Mesothelial cell of epicardium (in vitro differentiated cells): ENCODE results near the gene TIMM10. TPM values are rescaled to one million over a fixed set of nuclear protein-coding genes. Genes with fewer than 3 reads are reported as not detected.

Source experiments
- DNase-seq, 2 experiments: peaks; one replicate each; pipeline ENCODE4 v3.0.0; 2021; ENCODE audit warnings: low spot score in 2 of 2; ENCODE audit not compliant: unreplicated experiment in 2 of 2
- H3K27ac Mint-ChIP-seq: 2 replicates; pipeline ENCODE4 v1.8.0; 2021; ENCODE audit warnings: mixed read lengths
- H3K27me3 Mint-ChIP-seq: 2 replicates; pipeline ENCODE4 v1.8.0; 2021; ENCODE audit warnings: low read depth, mixed read lengths
- H3K36me3 Mint-ChIP-seq: 2 replicates; pipeline ENCODE4 v1.8.0; 2021; ENCODE audit warnings: mixed read lengths
- H3K4me1 Mint-ChIP-seq: 2 replicates; pipeline ENCODE4 v1.8.0; 2021; ENCODE audit warnings: mixed read lengths
- H3K4me3 Mint-ChIP-seq: 2 replicates; pipeline ENCODE4 v1.8.0; 2021; ENCODE audit warnings: mild to moderate bottlenecking, moderate library complexity, mixed read lengths
- H3K9me3 Mint-ChIP-seq: 2 replicates; pipeline ENCODE4 v1.8.0; 2021; ENCODE audit warnings: mixed read lengths
- total RNA-seq: library from RNA; stranded (reverse); gene quantifications from 3 replicates; pipeline ENCODE4 v1.2.1, GENCODE V29; 2021
- TF ChIP-seq, protein P1 (sequence below): fragments of 200-600 bp; sonication (generic); IDR thresholded peaks from one replicate; pipeline ENCODE4 v1.5.0; 2021; ENCODE audit warnings: antibody characterized with exemption; ENCODE audit not compliant: unreplicated experiment

Gene TIMM10
- total RNA-seq, 1 donor from 2014 or later, result 44.0 TPM

DNA sequence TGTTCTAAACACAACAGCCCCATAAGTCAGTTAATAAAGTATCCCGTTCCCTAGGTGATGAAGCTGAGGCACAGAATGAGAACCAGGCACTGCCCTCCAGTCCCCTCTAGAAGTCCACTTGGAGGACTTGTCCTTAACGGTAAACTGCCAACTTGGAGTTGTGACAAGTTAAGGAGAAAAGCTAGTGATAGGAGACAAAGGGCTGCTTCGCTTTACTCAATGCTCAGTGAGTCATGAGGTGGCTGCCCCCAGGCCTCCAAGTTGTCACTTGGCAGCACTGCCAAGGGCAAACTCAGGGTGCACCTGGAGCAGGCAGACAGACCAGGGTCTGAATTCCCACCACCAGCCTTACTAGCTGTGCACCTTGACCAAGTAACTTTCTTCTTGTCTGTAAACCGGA lies 28.6 kb downstream of the TIMM10 start:
- Mint-ChIP-seq H3K27ac (no peak overlapping the region), H3K9me3 (no peaks in the 10 kb centered on the region), H3K4me1 (peaks cover 12% of the 10 kb centered on the region), H3K36me3 (no peaks in the 10 kb centered on the region), H3K27me3 (no peaks in the 10 kb centered on the region), H3K4me3 (no peak overlapping the region)
- TF ChIP-seq, protein P1, sequence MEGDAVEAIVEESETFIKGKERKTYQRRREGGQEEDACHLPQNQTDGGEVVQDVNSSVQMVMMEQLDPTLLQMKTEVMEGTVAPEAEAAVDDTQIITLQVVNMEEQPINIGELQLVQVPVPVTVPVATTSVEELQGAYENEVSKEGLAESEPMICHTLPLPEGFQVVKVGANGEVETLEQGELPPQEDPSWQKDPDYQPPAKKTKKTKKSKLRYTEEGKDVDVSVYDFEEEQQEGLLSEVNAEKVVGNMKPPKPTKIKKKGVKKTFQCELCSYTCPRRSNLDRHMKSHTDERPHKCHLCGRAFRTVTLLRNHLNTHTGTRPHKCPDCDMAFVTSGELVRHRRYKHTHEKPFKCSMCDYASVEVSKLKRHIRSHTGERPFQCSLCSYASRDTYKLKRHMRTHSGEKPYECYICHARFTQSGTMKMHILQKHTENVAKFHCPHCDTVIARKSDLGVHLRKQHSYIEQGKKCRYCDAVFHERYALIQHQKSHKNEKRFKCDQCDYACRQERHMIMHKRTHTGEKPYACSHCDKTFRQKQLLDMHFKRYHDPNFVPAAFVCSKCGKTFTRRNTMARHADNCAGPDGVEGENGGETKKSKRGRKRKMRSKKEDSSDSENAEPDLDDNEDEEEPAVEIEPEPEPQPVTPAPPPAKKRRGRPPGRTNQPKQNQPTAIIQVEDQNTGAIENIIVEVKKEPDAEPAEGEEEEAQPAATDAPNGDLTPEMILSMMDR, result no peak
- DNase-seq, result no peak

DNA sequence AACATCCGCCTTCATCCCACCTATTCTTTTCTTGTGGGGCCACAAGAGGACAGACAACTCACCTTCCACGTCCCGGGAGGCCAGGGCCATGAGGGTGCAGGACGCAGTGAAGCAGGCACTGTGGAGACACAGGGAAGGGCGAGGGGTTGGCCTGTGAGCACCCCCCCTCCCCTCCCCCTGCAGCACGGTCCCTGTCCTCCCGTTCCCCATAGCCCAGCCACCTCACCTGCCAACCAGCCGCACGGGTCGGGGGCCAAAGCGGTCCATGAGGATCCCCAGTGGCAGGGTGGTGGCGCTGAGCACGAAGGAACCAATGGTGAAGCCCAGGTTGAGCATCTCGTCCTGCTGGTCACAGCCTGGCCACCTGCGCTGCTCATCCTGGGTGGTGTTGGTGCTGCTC lies 29.6 kb downstream of the TIMM10 start:
- Mint-ChIP-seq H3K4me3 (no peak overlapping the region), H3K4me1 (peaks cover 12% of the 10 kb centered on the region), H3K27ac (no peak overlapping the region), H3K36me3 (no peaks in the 10 kb centered on the region), H3K9me3 (no peaks in the 10 kb centered on the region), H3K27me3 (no peaks in the 10 kb centered on the region)
- DNase-seq, result no peak
- TF ChIP-seq, protein P1, result no peak

DNA sequence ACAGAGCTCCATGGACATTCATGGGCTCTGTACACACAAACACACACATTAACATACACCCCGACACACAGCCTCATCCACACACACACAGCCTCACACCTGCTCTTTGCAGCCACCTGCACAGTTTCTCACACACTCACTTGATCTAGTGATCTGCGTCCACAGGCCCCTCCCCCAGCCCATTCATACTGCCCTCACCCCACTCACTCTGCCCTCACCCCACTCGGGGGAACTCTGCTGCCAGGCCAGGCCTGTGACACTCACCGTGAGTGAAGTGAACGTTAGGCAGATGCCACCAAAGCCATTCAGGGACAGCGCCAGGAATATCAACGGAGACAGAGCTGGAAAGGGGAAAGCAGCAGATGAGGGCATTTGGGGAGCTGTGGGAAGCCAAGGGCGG lies 30.0 kb downstream of the TIMM10 start:
- Mint-ChIP-seq H3K36me3 (no peaks in the 10 kb centered on the region), H3K9me3 (no peaks in the 10 kb centered on the region), H3K27ac (no peak overlapping the region), H3K4me1 (peaks cover 12% of the 10 kb centered on the region), H3K4me3 (peak overlapping the region; percentile 62), H3K27me3 (no peaks in the 10 kb centered on the region)
- TF ChIP-seq, protein P1, result no peak
- no peak for DNase-seq

DNA sequence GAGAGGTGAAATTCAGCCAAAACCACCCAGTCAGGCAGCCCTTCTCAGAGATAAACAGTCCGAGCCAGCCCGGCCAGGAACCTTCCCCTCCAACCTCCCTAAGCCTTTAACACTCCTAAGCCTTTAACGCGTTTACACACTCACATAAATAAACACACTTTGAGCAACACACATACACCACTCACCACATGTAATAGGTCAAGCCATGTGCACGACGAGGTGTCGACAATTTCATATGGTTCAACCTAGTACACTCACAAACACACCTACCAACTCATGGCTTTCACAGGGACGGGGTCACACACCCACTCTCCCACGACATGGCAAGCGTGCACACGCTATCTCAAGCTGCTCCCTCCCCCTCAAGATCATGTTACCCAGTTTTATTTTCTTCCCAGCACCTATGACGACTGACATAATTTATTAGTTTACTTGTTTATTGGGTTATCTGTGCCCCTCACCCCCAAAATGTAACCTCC lies 30.5 kb downstream of the TIMM10 start:
- Mint-ChIP-seq H3K27ac (no peak overlapping the region), H3K4me1 (peaks cover 12% of the 10 kb centered on the region), H3K9me3 (no peaks in the 10 kb centered on the region), H3K36me3 (no peaks in the 10 kb centered on the region), H3K4me3 (peak overlapping the region; percentile 62), H3K27me3 (no peaks in the 10 kb centered on the region)
- no peak for DNase-seq
- TF ChIP-seq, protein P1, result no peak

DNA sequence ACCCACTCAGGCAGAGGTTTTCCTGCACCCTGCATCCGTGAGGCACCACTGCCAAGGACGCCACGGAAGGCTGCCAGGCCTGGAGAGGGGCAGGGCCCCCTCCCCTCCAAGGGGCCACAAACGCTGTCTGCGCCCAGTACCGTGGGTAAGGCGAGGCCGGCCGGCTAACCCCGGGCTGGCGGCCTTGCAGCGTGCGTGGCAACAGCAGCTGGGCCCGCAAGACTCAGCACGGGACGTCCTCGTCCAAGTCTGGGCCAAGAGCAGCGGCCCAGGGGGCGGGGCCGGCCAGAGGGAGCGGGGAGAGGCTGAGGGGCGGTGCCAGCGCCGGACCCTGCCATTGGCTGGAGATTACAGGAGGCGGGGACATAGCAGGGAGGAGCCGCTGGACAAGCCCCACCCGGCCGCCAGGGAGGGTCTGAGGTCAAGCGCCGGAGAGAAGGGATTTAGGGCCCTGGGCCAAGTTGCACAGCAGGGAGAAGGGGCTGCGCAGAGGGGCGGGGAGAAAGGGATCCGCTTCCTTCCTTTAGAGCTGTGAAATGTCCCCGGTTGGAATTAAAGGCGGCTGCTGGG lies 31.1 kb downstream of the TIMM10 start:
- peak; percentile 83 to 90 for DNase-seq
- H3K27me3 Mint-ChIP-seq, result no peaks in the 10 kb centered on the region
- TF ChIP-seq, protein P1, result no peak
- peak overlapping the region; percentile 62 for H3K4me3 Mint-ChIP-seq
- H3K4me1 Mint-ChIP-seq, result peaks cover 12% of the 10 kb centered on the region
- H3K27ac Mint-ChIP-seq, result no peak overlapping the region
- H3K36me3 Mint-ChIP-seq, result no peaks in the 10 kb centered on the region
- H3K9me3 Mint-ChIP-seq, result no peaks in the 10 kb centered on the region
